ENCODE measurements around the gene ZNRF1. TPM values are rescaled to one million over a fixed set of nuclear protein-coding genes. Genes with fewer than 3 reads are reported as not detected.

ZNRF1 gene
- total and polyA plus RNA-seq, 2 of the 8 experiments (the other 6 are each of a cell fraction or from before 2014, with no cell fraction given): 33.5 to 52.9 TPM

DNA sequence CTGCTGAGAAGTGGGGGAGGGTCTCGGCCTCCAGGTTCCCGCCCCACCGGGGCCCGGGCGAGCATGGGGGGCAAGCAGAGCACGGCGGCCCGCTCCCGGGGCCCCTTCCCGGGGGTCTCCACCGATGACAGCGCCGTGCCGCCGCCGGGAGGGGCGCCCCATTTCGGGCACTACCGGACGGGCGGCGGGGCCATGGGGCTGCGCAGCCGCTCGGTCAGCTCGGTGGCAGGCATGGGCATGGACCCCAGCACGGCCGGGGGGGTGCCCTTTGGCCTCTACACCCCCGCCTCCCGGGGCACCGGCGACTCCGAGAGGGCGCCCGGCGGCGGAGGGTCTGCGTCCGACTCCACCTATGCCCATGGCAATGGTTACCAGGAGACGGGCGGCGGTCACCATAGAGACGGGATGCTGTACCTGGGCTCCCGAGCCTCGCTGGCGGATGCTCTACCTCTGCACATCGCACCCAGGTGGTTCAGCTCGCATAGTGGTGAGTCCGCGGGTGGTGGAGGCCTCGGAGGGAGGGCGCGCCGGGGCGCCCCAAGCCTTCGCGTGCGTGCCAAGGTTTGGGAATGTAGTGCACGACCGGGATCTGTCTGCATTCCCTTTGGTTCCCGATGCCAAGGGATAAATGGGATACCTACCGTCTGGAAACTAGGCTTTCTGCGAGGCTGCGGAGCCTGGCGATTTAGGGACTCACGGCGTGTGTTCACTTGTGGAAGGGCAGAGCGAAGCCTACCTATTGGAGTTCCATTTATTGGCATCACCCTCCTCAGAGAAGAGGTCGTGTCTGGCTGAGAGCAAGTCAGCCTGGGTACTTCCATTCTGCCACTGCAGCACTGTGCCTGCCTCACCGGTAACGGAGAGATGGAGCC is 1.0 kb downstream of the ZNRF1 start:
- peaks cover 20 to 26% of the 10 kb centered on the region in 2 experiments for H4K20me1 ChIP-seq (replicated peaks in 1 of 2; ENCODE audit: control insufficient read depth in 1 of 2, insufficient read depth in 2 of 2, low read length in 2 of 2)
- H3K9ac ChIP-seq (replicated peaks in 1 of 4; ENCODE audit: extremely low read depth in 1 of 4, low read depth in 3 of 4, low read length in 3 of 4): peak overlapping the region in 3 of 4 experiments; percentile 3 to 69 (median 16); a peak in 3 of 7 replicates
- no peak overlapping the region for H2BK20ac ChIP-seq (ENCODE audit: low read length)
- no peak overlapping the region for H3K56ac ChIP-seq (replicated peaks; ENCODE audit: insufficient read length, low read depth, low read length)
- H3K79me1 ChIP-seq (ENCODE audit: low read depth, low read length): peaks cover 9% of the 10 kb centered on the region
- H2BK5ac ChIP-seq (ENCODE audit: low read depth, low read length): no peak overlapping the region
- WGBS, 2 experiments (ENCODE audit: extremely low coverage in 1 of 2, insufficient coverage in 1 of 2, insufficient read length in 1 of 2, insufficient replicate concordance in 2 of 2, low coverage in 1 of 2, low lambda C conversion rate in 2 of 2, missing lambda C conversion rate in 1 of 2): 3% methylated on average over 48 of the region's 71 CpGs; no CpG with 5 or more reads in 1 of the 2 experiments
- no peak overlapping the region for H4K91ac ChIP-seq (replicated peaks; ENCODE audit: insufficient read length, low read length)
- no peak overlapping the region for H2BK15ac ChIP-seq (ENCODE audit: low read length)
- no peak overlapping the region for H2AFZ ChIP-seq (ENCODE audit: low read length)
- H3K27me3 ChIP-seq (replicated peaks in 1 of 4; ENCODE audit: control insufficient read depth in 3 of 4, extremely low read depth in 1 of 4, insufficient read depth in 3 of 4, low read length in 3 of 4): no peaks in the 10 kb centered on the region; a peak in 1 of 7 replicates
- H3K23me2 ChIP-seq (ENCODE audit: low read depth, low read length): peaks cover 9% of the 10 kb centered on the region
- no peak overlapping the region for H3K14ac ChIP-seq (ENCODE audit: insufficient read length)
- CTCF ChIA-PET (ENCODE audit: partially characterized antibody): interaction anchor here (3.2 to 9.3 kb wide), 3 partner anchors 13 to 115 kb away, joined by 20 to 171 read pairs (median 24); partner anchors contain the start of genes LDHD and WDR59
- H2AK5ac ChIP-seq (ENCODE audit: low read depth, low read length): no peak overlapping the region; the same call in 1 of the 2 replicates
- H3K23ac ChIP-seq (ENCODE audit: insufficient read length): no peak overlapping the region
- H3K18ac ChIP-seq (ENCODE audit: extremely low read depth, low read length): no peak overlapping the region
- H3K27ac ChIP-seq (ENCODE audit: low read depth, low read length): no peak overlapping the region
- H4K8ac ChIP-seq (ENCODE audit: extremely low read depth, insufficient read depth, low read length): peak overlapping the region; percentile 22; the same call in 1 of the 2 replicates
- POLR2A ChIA-PET (ENCODE audit: partially characterized antibody): interaction anchor here (1.5 to 7.8 kb wide), 2 partner anchors 15 to 111 kb away, joined by 3 to 62 read pairs; partner anchors contain the start of gene WDR59
- no peak overlapping the region for H3K4ac ChIP-seq (replicated peaks; ENCODE audit: insufficient read length, low read depth, low read length)
- H3K4me2 ChIP-seq (ENCODE audit: insufficient read depth in 1 of 2, low read depth in 2 of 2, low read length in 2 of 2): peak overlapping the region; percentile 84
- FAIRE-seq (no peak), DNase-seq (ENCODE audit: low read depth in 1 of 2, low spot score in 2 of 2) (peak in 1 of 2 experiments; percentile 85)
- H3K4me1 ChIP-seq (replicated peaks in 1 of 4; ENCODE audit: control insufficient read depth in 3 of 4, insufficient read depth in 4 of 4, low read length in 3 of 4): peaks cover 2 to 18% (median 12%) of the 10 kb centered on the region in 4 experiments; a peak in 6 of 7 replicates
- H3K79me2 ChIP-seq (ENCODE audit: control insufficient read depth in 1 of 2, insufficient read depth in 2 of 2, low read length in 2 of 2): peaks cover 34 to 51% of the 10 kb centered on the region in 2 experiments
- H3K36me3 ChIP-seq (ENCODE audit: control insufficient read depth in 2 of 4, insufficient read depth in 4 of 4, low read length in 3 of 4): no peaks in the 10 kb centered on the region
- H2BK120ac ChIP-seq (replicated peaks; ENCODE audit: low read depth, low read length): no peak overlapping the region
- H2BK12ac ChIP-seq (ENCODE audit: low read depth, low read length): peak overlapping the region; percentile 81; the same call in 1 of the 2 replicates
- peak overlapping the region; percentile 56 to 90 (median 70) for H3K4me3 ChIP-seq (ENCODE audit: extremely low read depth in 1 of 4, insufficient read depth in 2 of 4, low read depth in 3 of 4, low read length in 4 of 4)
- H4K5ac ChIP-seq (ENCODE audit: insufficient read length, low read depth, low read length): no peak overlapping the region
- no peaks in the 10 kb centered on the region for H3K9me3 ChIP-seq (ENCODE audit: insufficient read depth in 2 of 2, low read depth in 1 of 2, low read length in 1 of 2)
- TF ChIP-seq ZNF274 (IDR thresholded peaks at IDR 0.05; ENCODE audit: borderline replicate concordance, extremely low read depth, low read length) (no peak), POLR2AphosphoS5 (IDR thresholded peaks at IDR 0.05; ENCODE audit: low read depth, low read length) (peak; percentile 17; the same call in 1 of the 2 replicates), KDM1A (IDR thresholded peaks at IDR 0.05; ENCODE audit: borderline replicate concordance, low read length) (0 out of 2 replicates have a peak, but pooled peaks have one; percentile 7), SUZ12 (IDR thresholded peaks at IDR 0.05; ENCODE audit: low read length) (no peak), RBBP5 (IDR thresholded peaks at IDR 0.05; ENCODE audit: borderline replicate concordance, low read depth, low read length) (0 out of 2 replicates have a peak, but pooled peaks have one; percentile 29), HDAC2 (IDR thresholded peaks at IDR 0.05; ENCODE audit: borderline replicate concordance in 1 of 2, low read depth in 2 of 2, low read length in 2 of 2) (peak in 1 of 2 experiments; percentile 81; a peak in 1 of 4 replicates), SIN3A (conservative IDR thresholded peaks at IDR 0.05 in 1 of 2, IDR thresholded peaks at IDR 0.05 in 1 of 2; ENCODE audit: low read depth in 1 of 2, low read length in 2 of 2) (peak; percentile 81 to 94; a peak in 2 of 4 replicates), CTBP2 (IDR thresholded peaks at IDR 0.05; ENCODE audit: borderline replicate concordance, insufficient read depth, insufficient read length, low read length) (no peak), MAFK (IDR thresholded peaks at IDR 0.05; ENCODE audit: low read depth, low read length) (no peak)

All from H1 (cell line).